G401.6 (cell line): ENCODE results near the gene WDR45B.
"Not testable (repeated sequence)": the region's sequence is repeated elsewhere in the genome, so short reads cannot be mapped to it uniquely, and the experiment has no call there.

ENCODE experiments used
- FAIRE-seq: peaks from 2 replicates; lab custom pipeline; 2012; peaks lifted over from hg19 to GRCh38; lab: Jason Lieb, UNC

The WDR45B gene

GRCh38 chr17:82582709-82583108, 65.5 kb downstream of the WDR45B start:
- no peak for FAIRE-seq

DNA sequence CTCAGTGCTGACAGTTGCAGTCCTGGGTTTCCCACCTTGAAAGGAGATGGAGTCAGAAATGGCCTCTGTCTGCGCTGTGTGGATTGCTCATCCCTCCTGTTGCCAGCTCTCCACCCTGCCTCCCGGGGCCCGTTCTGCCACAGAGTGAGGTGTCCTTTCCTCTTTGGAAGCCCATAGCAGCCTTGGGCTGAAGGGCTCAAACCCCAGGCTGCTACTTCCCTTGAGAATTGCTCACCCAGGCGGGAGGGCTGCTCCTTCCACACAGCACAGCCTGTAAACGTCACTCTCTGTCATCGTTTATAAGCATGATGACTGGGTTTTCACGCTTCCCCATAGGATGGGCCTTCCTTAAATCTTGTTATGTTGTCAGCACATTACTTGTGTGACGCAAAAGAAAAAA, 66.0 kb downstream of the WDR45B start:
- FAIRE-seq = no peak

GRCh38 chr17:82579969-82580368, 68.3 kb downstream of the WDR45B start:
- FAIRE-seq = not testable (repeated sequence)

DNA sequence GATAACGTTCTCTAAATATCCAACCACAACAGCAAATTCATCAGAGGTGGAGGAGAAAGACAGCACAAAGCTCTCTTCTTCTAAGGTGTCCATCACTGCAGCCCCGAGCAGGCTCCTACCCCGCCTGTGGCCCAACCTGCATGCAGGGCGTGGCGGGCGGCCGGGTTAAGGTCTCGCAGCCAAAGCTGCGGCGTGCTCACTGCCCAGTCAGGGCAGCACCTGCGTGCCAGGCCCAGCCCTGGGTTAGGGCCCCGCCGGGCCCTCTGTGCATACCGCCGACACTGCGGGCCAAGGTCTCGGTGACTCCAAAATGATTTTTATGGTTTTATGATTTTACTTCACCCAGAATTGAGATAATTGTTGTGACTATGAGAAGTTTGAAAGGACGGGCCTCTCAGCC, 70.9 kb downstream of the WDR45B start:
- no peak for FAIRE-seq

GRCh38 chr17:82575581-82576221, 72.5 kb downstream of the WDR45B start:
- not testable (repeated sequence) for FAIRE-seq

DNA sequence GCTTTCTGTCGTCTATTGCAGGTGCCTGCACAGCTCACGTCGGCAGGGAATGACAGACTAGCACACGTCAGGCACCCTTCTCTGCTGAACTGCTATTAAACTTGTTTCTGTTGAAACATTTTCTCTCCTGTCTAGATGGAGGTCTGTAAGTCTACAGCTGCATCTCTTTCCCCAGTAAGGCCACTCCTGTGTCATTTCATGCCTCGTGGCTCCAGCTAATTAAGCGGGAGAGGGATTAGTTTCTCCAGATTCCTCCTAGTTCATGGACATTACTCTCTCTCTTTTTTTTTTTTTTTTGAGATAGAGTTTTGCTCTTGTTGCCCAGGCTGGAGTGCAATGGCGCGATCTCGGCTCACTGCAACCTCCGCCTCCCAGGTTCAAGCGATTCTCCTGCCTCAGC, 74.2 kb downstream of the WDR45B start:
- FAIRE-seq = no peak

DNA sequence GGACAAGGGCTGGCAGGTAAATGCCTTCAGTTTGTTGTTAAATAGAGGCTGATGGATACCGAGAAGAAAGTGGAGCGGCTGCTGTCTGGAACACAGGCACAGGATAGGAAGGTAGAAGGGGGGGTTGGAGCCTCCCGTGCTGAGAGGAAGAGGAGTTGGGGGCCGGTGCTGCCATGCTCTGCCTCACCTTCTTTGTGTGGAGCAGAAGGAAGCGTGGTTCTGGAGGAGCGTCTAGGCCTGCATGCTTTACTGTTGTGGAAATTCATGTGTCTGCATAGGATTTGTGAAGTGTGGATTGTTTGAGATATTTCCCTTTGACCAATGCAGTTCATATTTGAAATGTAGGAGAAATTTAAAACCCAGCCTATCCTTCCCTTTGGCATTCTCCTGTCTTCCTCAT, 76.4 kb downstream of the WDR45B start:
- no peak for FAIRE-seq

DNA sequence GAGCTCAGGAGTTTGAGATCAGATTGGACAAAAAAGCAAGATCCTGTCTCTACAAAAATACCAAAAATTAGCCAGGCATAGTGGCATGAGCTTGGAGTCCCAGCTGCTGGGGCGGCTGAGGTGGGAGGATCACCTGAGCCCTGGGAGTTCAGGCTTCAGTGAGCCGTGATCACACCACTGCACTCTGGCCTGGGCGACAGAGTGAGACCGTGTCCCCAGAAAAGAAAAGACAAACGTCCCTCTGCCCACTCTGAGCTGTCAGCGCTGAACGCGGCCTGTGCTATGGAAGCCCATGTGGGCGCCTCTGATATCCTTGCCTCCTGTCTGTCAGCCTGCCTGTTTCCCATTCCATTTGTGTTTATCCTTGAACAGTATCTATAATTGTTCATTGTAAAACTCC, 78.0 kb downstream of the WDR45B start:
- no peak for FAIRE-seq

GRCh38 chr17:82569621-82570020, 78.6 kb downstream of the WDR45B start:
- FAIRE-seq = no peak

- FAIRE-seq = no peak
Observed at GRCh38 chr17:82568997-82569393, 79.2 kb downstream of the WDR45B start.

- no peak for FAIRE-seq
Observed at GRCh38 chr17:82567286-82567685, 81.0 kb downstream of the WDR45B start.

DNA sequence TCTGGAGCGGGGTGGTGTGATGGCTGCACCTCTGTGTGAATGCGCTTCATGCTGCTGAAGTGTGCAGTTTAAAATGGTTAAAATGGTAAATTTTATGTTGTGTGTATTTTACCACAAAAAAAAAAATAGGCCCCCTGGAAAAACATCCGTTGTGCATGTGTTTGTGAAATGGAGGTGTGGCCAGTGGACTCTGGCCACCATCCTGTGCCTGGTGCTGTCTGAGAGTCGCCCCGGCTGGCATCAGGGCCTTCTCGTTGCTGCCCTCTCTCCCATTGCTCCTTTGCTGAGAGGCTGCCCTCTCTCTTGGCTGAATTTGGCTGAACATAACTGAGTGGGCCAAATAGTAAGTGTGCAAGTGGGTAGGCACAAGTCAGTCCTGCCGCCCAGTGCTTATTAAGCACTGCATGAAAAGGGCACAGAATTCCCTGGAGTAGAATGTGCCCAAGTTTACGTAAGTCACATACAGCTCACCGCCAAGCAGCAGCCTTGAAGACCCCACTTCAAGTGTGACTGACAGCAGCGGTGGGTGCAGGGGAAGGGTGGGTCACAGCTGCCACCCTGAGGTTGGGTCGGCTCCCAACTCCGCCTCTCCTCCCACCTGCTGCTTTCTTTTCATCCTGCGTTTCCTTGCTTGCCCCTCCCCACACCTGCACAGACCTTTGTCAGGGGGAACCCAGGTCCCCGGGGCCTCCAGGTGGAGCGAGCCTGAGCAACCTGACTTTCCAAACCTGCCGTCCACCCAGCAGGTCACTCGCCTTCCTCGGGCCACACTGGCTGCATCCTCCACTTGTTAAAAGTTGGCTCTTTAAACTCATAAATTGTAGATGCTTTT, 81.9 kb downstream of the WDR45B start:
- FAIRE-seq = no peak

GRCh38 chr17:82565551-82565950, 82.7 kb downstream of the WDR45B start:
- FAIRE-seq = no peak
